ENCODE measurements around the gene FKBP1A. TPM values are rescaled to one million over a fixed set of nuclear protein-coding genes. Genes with fewer than 3 reads are reported as not detected.

The FKBP1A gene
- total RNA-seq, 3 donors from 2014 or later = 115 to 191 (median 128) TPM

DNA sequence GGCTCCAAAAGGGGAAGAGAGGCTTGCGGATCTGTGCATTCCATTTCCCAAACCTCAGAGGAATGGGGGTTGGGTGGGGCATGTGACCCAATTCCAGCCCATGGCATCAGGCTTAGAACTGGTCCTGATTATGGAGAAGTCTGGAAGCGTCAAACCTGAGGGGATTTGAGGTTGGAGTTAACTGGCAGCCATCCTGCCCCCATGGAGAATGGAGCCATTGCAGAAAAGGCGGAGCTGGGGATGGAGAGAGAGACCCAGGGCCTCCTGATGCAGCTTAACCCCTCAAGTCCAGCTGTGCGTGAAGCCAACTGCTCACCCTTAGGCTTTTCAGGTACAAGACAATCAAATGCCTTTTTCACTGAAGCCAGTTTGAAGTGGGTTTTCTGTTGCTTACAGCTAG, 54.1 kb downstream of the FKBP1A start:
- Histone ChIP-seq H3K36me3 (no peaks in the 10 kb centered on the region), H3K4me3 (no peak overlapping the region), H3K27ac (no peak overlapping the region), H3K9me3 (no peaks in the 10 kb centered on the region), H3K4me1 (no peaks in the 10 kb centered on the region), H3K27me3 (no peaks in the 10 kb centered on the region)
- intact Hi-C loops (cut with DNase I; ENCODE audit: low total_unique reads) = no loop called here
- peak in 1 of 2 donors; percentile 4 for DNase-seq (ENCODE audit: low spot score in 2 of 2)
- TF ChIP-seq POLR2A (IDR thresholded peaks at IDR 0.05) (no peak), POLR2AphosphoS5 (IDR thresholded peaks at IDR 0.05) (no peak)
- TF ChIP-seq, protein P1, sequence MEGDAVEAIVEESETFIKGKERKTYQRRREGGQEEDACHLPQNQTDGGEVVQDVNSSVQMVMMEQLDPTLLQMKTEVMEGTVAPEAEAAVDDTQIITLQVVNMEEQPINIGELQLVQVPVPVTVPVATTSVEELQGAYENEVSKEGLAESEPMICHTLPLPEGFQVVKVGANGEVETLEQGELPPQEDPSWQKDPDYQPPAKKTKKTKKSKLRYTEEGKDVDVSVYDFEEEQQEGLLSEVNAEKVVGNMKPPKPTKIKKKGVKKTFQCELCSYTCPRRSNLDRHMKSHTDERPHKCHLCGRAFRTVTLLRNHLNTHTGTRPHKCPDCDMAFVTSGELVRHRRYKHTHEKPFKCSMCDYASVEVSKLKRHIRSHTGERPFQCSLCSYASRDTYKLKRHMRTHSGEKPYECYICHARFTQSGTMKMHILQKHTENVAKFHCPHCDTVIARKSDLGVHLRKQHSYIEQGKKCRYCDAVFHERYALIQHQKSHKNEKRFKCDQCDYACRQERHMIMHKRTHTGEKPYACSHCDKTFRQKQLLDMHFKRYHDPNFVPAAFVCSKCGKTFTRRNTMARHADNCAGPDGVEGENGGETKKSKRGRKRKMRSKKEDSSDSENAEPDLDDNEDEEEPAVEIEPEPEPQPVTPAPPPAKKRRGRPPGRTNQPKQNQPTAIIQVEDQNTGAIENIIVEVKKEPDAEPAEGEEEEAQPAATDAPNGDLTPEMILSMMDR (IDR thresholded peaks at IDR 0.05) = no peak

DNA sequence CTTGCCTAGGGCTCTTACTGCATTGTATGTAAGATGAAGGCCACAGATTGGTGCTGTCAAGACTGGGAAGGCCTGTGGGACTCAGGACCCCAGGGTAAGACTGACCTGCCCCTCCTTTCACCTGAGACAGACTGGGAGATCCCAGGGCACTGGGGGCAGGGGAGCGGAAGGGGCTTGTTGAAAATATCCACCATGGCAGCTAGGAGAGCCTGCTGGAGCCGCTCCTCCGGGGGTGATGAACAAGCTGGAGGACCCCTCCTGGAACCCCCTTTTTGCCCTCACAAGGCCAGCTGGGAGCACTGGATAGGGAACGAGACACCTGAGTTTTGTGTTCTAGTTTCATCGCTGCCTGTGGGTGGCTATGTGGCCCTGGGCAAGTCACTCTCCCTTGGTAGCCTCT, 54.8 kb downstream of the FKBP1A start:
- intact Hi-C loops (cut with DNase I; ENCODE audit: low total_unique reads) = no loop called here
- Histone ChIP-seq H3K4me3 (no peak overlapping the region), H3K27me3 (no peaks in the 10 kb centered on the region), H3K36me3 (no peaks in the 10 kb centered on the region), H3K4me1 (no peaks in the 10 kb centered on the region), H3K9me3 (no peaks in the 10 kb centered on the region), H3K27ac (peak overlapping the region in 1 of 2 donors; percentile 71)
- DNase-seq (ENCODE audit: low spot score in 2 of 2) = no peak
- TF ChIP-seq, protein P1 (IDR thresholded peaks at IDR 0.05) = no peak
- no peak for TF ChIP-seq POLR2AphosphoS5 (IDR thresholded peaks at IDR 0.05)
- TF ChIP-seq POLR2A (IDR thresholded peaks at IDR 0.05) = no peak

DNA sequence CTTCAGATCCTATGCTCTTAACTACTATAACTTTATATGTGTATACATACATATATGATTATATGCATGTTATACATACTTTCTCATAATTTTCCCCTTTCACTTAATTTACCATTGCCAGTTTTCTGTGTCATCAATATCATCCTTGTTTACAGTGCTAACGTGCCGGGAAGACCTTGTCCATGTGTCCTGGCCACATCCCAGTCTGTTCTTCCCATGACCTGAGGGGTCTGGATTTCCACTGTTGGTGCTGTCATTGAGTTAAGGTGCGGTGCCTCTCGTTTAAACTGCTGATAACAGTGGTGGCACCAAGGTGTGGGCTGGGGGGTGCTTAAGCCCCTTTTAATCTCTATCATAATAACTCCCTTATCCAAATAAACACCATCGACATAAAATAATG, 55.4 kb downstream of the FKBP1A start:
- peak overlapping the region; percentile 49 to 71 for H3K27ac ChIP-seq
- H3K9me3 ChIP-seq = no peaks in the 10 kb centered on the region
- H3K4me1 ChIP-seq = no peaks in the 10 kb centered on the region
- no peaks in the 10 kb centered on the region for H3K27me3 ChIP-seq
- no peak for DNase-seq (ENCODE audit: low spot score in 2 of 2)
- intact Hi-C loops (cut with DNase I; ENCODE audit: low total_unique reads) = no loop called here
- TF ChIP-seq POLR2A (IDR thresholded peaks at IDR 0.05) = no peak
- no peak for TF ChIP-seq POLR2AphosphoS5 (IDR thresholded peaks at IDR 0.05)
- TF ChIP-seq, protein P1 (IDR thresholded peaks at IDR 0.05) = no peak
- H3K36me3 ChIP-seq = no peaks in the 10 kb centered on the region
- H3K4me3 ChIP-seq = no peak overlapping the region

DNA sequence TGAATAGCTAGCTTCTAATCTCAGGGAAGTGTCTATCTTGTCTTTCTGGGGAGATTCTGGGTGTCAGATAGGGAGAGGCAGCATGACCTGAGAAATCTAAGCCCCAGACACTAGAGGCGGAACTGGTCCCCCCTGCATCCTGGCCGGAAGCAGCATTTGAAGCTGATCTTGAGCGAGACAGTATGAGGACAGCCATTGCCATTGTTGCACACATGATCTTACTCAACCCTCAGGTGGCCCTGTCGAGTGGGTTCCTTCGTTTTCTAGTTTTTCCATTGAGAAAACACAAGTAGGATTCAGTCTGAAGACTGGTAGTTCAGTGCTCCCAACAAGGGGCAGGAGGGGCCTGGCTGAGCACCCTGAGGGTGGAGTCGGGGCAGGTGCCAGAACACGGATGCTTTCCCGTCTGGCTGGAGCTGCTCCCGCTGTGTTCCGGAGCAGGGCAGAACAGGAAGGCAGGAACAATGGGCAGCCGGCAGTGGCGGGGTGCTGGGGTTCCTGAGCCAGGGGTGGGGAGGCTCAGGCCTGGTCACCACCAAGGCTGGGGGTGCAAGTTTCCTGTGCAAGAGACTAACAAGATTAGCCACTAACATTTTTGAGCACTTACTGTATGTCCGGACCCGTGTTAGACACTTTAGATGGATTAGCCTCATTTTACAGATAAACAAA, 56.0 kb downstream of the FKBP1A start:
- no peaks in the 10 kb centered on the region for H3K27me3 ChIP-seq
- peak; percentile 66 to 69 for DNase-seq (ENCODE audit: low spot score in 2 of 2)
- H3K36me3 ChIP-seq = no peaks in the 10 kb centered on the region
- no peaks in the 10 kb centered on the region for H3K9me3 ChIP-seq
- H3K27ac ChIP-seq = peak overlapping the region; percentile 49 to 71
- TF ChIP-seq POLR2A (IDR thresholded peaks at IDR 0.05) (no peak), POLR2AphosphoS5 (IDR thresholded peaks at IDR 0.05) (peak in 2 of 3 donors; percentile 58 to 68)
- TF ChIP-seq, protein P1 (IDR thresholded peaks at IDR 0.05) = no peak
- intact Hi-C loops (cut with DNase I; ENCODE audit: low total_unique reads) = no loop called here
- no peaks in the 10 kb centered on the region for H3K4me1 ChIP-seq
- H3K4me3 ChIP-seq = no peak overlapping the region

DNA sequence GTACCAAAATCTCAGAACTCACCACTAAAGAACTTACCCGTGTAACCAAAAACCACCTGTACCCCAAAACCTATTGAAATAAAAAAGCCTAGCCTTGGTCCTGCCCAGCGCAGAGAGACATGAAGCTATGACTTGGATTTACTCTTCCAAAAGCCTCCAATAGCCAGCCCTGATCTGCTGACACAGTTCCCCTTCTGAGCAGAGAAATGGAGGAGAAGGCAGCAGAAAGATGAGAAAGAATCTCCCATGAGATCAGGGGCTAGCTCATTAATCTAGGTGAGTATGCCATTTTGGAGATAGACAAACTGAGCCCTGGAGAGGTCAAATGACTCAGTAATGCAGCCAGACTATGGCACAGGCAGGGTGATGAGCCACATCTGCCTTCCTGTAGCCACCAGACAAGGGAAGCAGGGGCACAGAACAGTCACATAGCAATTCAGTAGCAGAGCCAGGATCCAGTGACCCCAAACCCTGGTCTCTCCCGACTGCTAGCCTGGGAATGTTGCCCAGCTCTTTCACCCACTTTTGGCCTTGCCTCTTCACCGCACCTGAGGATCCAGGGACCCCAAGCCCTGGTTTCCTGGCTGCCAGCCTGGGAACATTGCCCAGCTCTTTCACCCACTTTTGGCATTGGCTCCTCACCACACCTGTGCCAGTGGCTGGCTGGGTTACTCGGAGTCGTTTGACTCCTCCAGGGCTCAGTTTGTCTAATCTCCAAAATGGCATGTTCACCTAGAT, 56.7 kb downstream of the FKBP1A start:
- no peaks in the 10 kb centered on the region for H3K27me3 ChIP-seq
- H3K4me3 ChIP-seq = no peak overlapping the region
- no peak for DNase-seq (ENCODE audit: low spot score in 2 of 2)
- peak overlapping the region; percentile 49 to 71 for H3K27ac ChIP-seq
- H3K36me3 ChIP-seq = no peaks in the 10 kb centered on the region
- intact Hi-C loops (cut with DNase I; ENCODE audit: low total_unique reads) = no loop called here
- TF ChIP-seq POLR2A (IDR thresholded peaks at IDR 0.05) (no peak), POLR2AphosphoS5 (IDR thresholded peaks at IDR 0.05) (no peak)
- TF ChIP-seq, protein P1 (IDR thresholded peaks at IDR 0.05) = no peak
- H3K4me1 ChIP-seq = no peaks in the 10 kb centered on the region
- no peaks in the 10 kb centered on the region for H3K9me3 ChIP-seq
